Activated B cell treated with CpG ODN at 0.5 μM for 24 hours (primary cell): ENCODE measurements around the gene MED6. TPM values are rescaled to one million over a fixed set of nuclear protein-coding genes. Genes with fewer than 3 reads are reported as not detected.

Experiments
- ATAC-seq: fragments of 200-7000 bp; cut with Tn5 transposase; one replicate; pipeline ENCODE4 v1.10.0; 2021; ENCODE audit warnings: low read depth, mild to moderate bottlenecking, moderate library complexity
- CTCF ChIA-PET: fragments of 350-600 bp; sonication (Branson Sonifier 250); formaldehyde crosslinking; loops from one replicate; lab custom pipeline; 2021; ENCODE audit warnings: antibody characterized with exemption; lab: Charles Lee
- POLR2A ChIA-PET: fragments of 350-600 bp; sonication (Branson Sonifier 250); formaldehyde crosslinking; loops from one replicate; lab custom pipeline; 2021; ENCODE audit warnings: antibody characterized with exemption; lab: Charles Lee
- DNase-seq: peaks from one replicate; pipeline ENCODE4 v3.0.0; 2022
- H3K27ac Mint-ChIP-seq: one replicate; pipeline ENCODE4 v1.8.0; 2020; ENCODE audit warnings: mixed read lengths
- H3K27me3 Mint-ChIP-seq: one replicate; pipeline ENCODE4 v1.8.0; 2021; ENCODE audit warnings: mixed read lengths
- H3K36me3 Mint-ChIP-seq: one replicate; pipeline ENCODE4 v1.8.0; 2021; ENCODE audit warnings: low read depth, mixed read lengths
- H3K4me1 Mint-ChIP-seq: one replicate; pipeline ENCODE4 v1.8.0; 2021; ENCODE audit warnings: mixed read lengths
- H3K4me3 Mint-ChIP-seq: one replicate; pipeline ENCODE4 v1.8.0; 2020; ENCODE audit warnings: mild to moderate bottlenecking, mixed read lengths
- H3K9me3 Mint-ChIP-seq: one replicate; pipeline ENCODE4 v1.8.0; 2020; ENCODE audit warnings: mixed read lengths
- intact Hi-C: fragments of 100-400 bp; cut with micrococcal nuclease; formaldehyde crosslinking; loops from one replicate; pipeline ENCODE4 v1.15.1; 2024
- total RNA-seq: library from RNA; stranded (reverse); gene quantifications from 2 replicates; pipeline ENCODE4 v1.2.3, GENCODE V29; 2022
- TF ChIP-seq, protein P1 (sequence below): fragments of 200-600 bp; IDR thresholded peaks from one replicate; pipeline ENCODE4 v1.8.0; 2022; ENCODE audit warnings: antibody characterized with exemption, mild to moderate bottlenecking

Gene MED6
- total RNA-seq, 1 donor from 2014 or later = 50.5 TPM

- TF ChIP-seq, protein P1, sequence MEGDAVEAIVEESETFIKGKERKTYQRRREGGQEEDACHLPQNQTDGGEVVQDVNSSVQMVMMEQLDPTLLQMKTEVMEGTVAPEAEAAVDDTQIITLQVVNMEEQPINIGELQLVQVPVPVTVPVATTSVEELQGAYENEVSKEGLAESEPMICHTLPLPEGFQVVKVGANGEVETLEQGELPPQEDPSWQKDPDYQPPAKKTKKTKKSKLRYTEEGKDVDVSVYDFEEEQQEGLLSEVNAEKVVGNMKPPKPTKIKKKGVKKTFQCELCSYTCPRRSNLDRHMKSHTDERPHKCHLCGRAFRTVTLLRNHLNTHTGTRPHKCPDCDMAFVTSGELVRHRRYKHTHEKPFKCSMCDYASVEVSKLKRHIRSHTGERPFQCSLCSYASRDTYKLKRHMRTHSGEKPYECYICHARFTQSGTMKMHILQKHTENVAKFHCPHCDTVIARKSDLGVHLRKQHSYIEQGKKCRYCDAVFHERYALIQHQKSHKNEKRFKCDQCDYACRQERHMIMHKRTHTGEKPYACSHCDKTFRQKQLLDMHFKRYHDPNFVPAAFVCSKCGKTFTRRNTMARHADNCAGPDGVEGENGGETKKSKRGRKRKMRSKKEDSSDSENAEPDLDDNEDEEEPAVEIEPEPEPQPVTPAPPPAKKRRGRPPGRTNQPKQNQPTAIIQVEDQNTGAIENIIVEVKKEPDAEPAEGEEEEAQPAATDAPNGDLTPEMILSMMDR = no peak
- intact Hi-C loops = no loop called here
- Mint-ChIP-seq H3K36me3 (peaks cover 76% of the 10 kb centered on the region), H3K27me3 (no peaks in the 10 kb centered on the region), H3K27ac (no peak overlapping the region), H3K4me1 (no peaks in the 10 kb centered on the region), H3K9me3 (peaks cover 30% of the 10 kb centered on the region), H3K4me3 (no peak overlapping the region)
- CTCF ChIA-PET = no interaction called here
- no peak for DNase-seq
- no peak for ATAC-seq
- POLR2A ChIA-PET = no interaction called here
These were observed 36.6 kb downstream of the MED6 start for GRCh38 chr14:70563869-70564268.

DNA sequence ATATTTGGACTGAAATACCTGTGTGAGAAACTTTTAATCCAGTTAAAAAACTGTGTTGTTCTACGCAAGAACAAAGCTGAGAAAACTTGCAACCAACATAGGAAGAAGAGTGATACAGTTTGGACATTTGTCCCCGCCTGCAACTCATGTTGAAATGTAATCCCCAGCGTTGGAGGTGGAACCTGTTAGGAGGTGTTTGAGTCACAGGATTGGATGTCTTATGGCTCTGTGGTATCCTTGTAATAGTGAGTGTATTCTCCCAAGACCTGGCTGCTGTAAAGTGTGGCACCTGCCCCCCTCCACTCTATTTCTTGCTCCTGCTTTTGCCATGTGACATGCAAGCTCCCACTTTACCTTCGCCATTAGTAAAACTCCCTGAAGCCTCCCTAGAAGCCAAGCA lies 37.0 kb downstream of the MED6 start:
- H3K36me3 Mint-ChIP-seq = peaks cover 75% of the 10 kb centered on the region
- intact Hi-C loops = no loop called here

GRCh38 chr14:70558356-70558755 lies 42.1 kb downstream of the MED6 start:
- Mint-ChIP-seq H3K9me3 (peaks cover 18% of the 10 kb centered on the region), H3K4me1 (no peaks in the 10 kb centered on the region), H3K27me3 (no peaks in the 10 kb centered on the region), H3K4me3 (no peak overlapping the region), H3K27ac (no peak overlapping the region), H3K36me3 (peaks cover 47% of the 10 kb centered on the region)
- ChIA-PET CTCF (no interaction called here), POLR2A (no interaction called here)
- ATAC-seq = no peak
- intact Hi-C loops = no loop called here
- no peak for DNase-seq
- TF ChIP-seq, protein P1 = no peak

More for the DNA sequence above, 37.0 kb downstream of the MED6 start:
- H3K4me3 Mint-ChIP-seq = no peak overlapping the region
- POLR2A ChIA-PET = no interaction called here
- no peaks in the 10 kb centered on the region for H3K27me3 Mint-ChIP-seq
- CTCF ChIA-PET = no interaction called here
- peaks cover 30% of the 10 kb centered on the region for H3K9me3 Mint-ChIP-seq
- TF ChIP-seq, protein P1 = no peak
- no peaks in the 10 kb centered on the region for H3K4me1 Mint-ChIP-seq
- ATAC-seq = no peak
- H3K27ac Mint-ChIP-seq = no peak overlapping the region
- DNase-seq = no peak

- TF ChIP-seq, protein P1 = no peak
- Mint-ChIP-seq H3K27me3 (no peaks in the 10 kb centered on the region), H3K4me3 (peak overlapping the region; percentile 33), H3K27ac (no peak overlapping the region), H3K4me1 (no peaks in the 10 kb centered on the region), H3K36me3 (peaks cover 22% of the 10 kb centered on the region), H3K9me3 (peaks cover 4% of the 10 kb centered on the region)
- ChIA-PET CTCF (no interaction called here), POLR2A (no interaction called here)
- no peak for ATAC-seq
- intact Hi-C loops = no loop called here
- no peak for DNase-seq
These were observed 44.6 kb downstream of the MED6 start for GRCh38 chr14:70555890-70556289.

- TF ChIP-seq, protein P1 = no peak
- Mint-ChIP-seq H3K27me3 (no peaks in the 10 kb centered on the region), H3K9me3 (peaks cover 3% of the 10 kb centered on the region), H3K4me1 (peaks cover 3% of the 10 kb centered on the region), H3K36me3 (peaks cover 7% of the 10 kb centered on the region), H3K27ac (no peak overlapping the region), H3K4me3 (no peak overlapping the region)
- ATAC-seq (no peak), DNase-seq (no peak)
- POLR2A ChIA-PET = no interaction called here
- intact Hi-C loops = no loop called here
- CTCF ChIA-PET = no interaction called here
These were observed 62.4 kb downstream of the MED6 start for GRCh38 chr14:70538087-70538486.
